NB4 (cell line): ENCODE results near the gene NSUN4.

Source experiments
- DNase-seq: peaks from one replicate; pipeline ENCODE4 v3.0.0; 2010; ENCODE audit warnings: low read depth
- H3K4me3 ChIP-seq: one replicate; pipeline ENCODE4 v1.5.1; 2011; ENCODE audit warnings: mild to moderate bottlenecking, low read depth, low read length, moderate library complexity
- MAX ChIP-seq: IDR thresholded peaks from 2 replicates; pipeline ENCODE4 v1.6.1; 2011; ENCODE audit warnings: low read depth, low read length
- MYC ChIP-seq: IDR thresholded peaks from 2 replicates; pipeline ENCODE4 v1.6.1; 2011; ENCODE audit warnings: low read depth, low read length
- POLR2A ChIP-seq: IDR thresholded peaks from 2 replicates; pipeline ENCODE4 v1.6.1; 2011; ENCODE audit warnings: mild to moderate bottlenecking; ENCODE audit not compliant: insufficient read length; ENCODE audit errors: extremely low read depth
- TF ChIP-seq, protein P1 (sequence below): IDR thresholded peaks from one replicate; pipeline ENCODE4 v1.5.1; 2012; ENCODE audit warnings: low read depth, low read length

The NSUN4 gene

DNA sequence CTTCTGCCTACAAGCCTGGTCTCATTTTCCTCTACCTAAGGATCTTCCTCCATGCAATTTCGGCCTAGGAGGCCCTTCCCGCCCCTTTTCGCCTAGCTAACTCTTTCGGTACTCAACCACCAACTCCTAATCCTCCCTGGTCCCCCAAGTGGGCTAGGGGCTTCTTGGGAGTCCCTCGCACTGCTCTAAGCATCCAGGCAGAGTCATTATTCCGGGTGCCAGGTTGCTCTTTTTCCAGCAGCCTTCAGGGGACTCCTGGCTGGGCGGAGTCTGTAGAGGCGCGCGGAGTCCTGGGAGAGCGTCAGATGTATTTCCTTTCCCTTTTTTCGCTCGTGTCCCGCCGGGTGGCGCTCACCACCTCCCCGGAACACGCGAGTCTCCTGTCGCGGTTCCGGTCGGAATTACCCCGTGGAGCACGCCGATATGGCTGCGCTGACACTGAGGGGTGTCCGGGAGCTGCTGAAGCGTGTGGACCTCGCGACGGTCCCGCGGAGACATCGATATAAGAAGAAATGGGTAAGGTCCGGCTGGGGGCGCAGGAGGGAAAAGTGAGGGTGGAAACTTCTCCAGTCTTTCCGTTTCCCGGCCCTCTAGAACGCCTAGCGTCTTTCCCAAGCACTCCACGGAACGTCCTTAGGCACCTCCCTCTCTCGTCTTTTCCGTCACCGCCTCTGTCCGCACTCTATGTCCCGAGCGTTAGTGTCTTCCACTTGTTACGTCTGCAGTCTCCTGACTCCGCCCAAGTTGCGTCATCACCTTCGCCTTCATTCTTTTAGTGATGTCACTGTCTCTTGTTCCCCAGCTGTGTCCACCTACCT is at the start of gene NSUN4:
Gene NSUN4, plus strand, starts transcription at position 404 of the 818 bp plus-strand sequence. Its CDS starts 20 bp downstream, at position 424.
- peak; percentile 96 for TF ChIP-seq MYC
- TF ChIP-seq POLR2A = peak; percentile 84
- TF ChIP-seq, protein P1, sequence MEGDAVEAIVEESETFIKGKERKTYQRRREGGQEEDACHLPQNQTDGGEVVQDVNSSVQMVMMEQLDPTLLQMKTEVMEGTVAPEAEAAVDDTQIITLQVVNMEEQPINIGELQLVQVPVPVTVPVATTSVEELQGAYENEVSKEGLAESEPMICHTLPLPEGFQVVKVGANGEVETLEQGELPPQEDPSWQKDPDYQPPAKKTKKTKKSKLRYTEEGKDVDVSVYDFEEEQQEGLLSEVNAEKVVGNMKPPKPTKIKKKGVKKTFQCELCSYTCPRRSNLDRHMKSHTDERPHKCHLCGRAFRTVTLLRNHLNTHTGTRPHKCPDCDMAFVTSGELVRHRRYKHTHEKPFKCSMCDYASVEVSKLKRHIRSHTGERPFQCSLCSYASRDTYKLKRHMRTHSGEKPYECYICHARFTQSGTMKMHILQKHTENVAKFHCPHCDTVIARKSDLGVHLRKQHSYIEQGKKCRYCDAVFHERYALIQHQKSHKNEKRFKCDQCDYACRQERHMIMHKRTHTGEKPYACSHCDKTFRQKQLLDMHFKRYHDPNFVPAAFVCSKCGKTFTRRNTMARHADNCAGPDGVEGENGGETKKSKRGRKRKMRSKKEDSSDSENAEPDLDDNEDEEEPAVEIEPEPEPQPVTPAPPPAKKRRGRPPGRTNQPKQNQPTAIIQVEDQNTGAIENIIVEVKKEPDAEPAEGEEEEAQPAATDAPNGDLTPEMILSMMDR = peak; percentile 64
- TF ChIP-seq MAX = peak; percentile 84

GRCh38 chr1:46295306-46295705 is 45.3 kb upstream of the NSUN4 start:
- no peak for TF ChIP-seq MAX
- TF ChIP-seq POLR2A = no peak
- TF ChIP-seq MYC = no peak
- TF ChIP-seq, protein P1 = no peak
- H3K4me3 ChIP-seq = no peak overlapping the region
- DNase-seq = no peak

More for the DNA sequence above, at the start of gene NSUN4:
- peak; percentile 94 for DNase-seq
- H3K4me3 ChIP-seq = peak within 1 kb of the TSS; percentile 95

GRCh38 chr1:46298387-46298786 is 42.2 kb upstream of the NSUN4 start:
- no peak for DNase-seq
- H3K4me3 ChIP-seq = no peak overlapping the region

DNA sequence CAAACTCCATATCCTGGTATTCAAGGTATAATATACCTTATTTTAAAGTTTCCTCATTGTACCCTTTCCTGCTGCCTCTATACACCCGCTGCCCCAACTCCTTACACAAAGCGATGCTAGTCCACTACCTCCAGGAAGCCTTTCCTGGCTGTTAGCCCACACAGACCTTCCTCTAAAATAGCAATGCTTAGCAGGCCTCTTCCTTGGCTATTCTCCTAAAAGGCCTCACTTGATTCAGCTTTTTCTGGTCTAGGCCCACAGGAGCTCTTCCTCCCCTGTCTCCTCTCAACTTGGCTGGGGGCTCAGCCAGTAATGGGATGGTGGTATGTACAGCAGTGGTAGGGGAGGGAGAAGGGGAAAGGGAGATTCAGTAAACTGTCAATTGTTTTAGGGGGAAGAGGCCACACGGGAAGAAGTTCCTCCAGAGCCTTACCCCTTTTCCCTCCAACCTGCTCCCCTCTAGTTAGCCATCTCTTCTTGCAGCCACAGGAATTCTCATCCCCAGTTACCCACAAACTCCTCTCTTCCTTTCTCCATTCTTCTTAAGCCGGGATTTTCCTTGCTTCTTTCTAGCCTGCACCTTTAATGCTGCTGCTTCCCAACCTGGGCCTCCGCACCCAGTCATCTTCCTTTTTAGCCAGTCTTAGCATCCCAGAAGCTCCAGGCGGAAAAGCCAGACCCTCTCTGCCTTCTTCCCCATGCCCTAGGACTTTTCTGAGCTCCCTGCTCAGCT is 39.8 kb upstream of the NSUN4 start:
- DNase-seq = peak; percentile 25
- peak overlapping the region; percentile 98 for H3K4me3 ChIP-seq
- TF ChIP-seq, protein P1 = no peak
- TF ChIP-seq POLR2A = no peak
- no peak for TF ChIP-seq MAX
- no peak for TF ChIP-seq MYC

More at GRCh38 chr1:46298387-46298786, 42.2 kb upstream of the NSUN4 start:
- TF ChIP-seq, protein P1 = no peak
- no peak for TF ChIP-seq POLR2A
- TF ChIP-seq MAX = no peak
- TF ChIP-seq MYC = no peak

DNA sequence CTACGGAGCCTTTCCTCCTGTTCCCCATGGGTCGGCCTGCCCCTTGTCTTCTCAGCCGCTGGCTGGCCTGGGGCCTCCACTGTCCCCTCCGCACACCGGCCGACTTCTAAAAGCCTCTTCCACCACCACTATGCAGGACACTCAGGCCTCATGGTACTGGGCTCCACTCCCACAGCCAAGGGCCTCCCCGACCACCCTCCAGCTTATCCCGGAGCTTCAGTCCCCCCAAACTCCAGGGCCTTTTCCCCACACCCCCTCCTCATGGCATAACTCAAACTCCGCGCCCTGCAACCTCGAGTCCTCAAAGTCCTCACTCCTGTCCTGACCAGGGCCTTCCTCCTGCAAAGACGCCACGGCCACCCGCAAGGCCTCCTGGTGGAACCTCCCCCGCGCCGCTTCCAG is 39.2 kb upstream of the NSUN4 start:
- DNase-seq = no peak
- TF ChIP-seq MAX (peak; percentile 40; the same call in 1 of the 2 replicates), POLR2A (no peak), MYC (peak; percentile 54; the same call in 1 of the 2 replicates)
- TF ChIP-seq, protein P1 = no peak
- peak overlapping the region; percentile 98 for H3K4me3 ChIP-seq
